GM19395 (cell line): Measurements from ENCODE around the gene ABCC4.
"Not testable (repeated sequence)": the region's sequence is repeated elsewhere in the genome, so short reads cannot be mapped to it uniquely, and the experiment has no call there.

Experiments used
- ATAC-seq: cut with Tn5 transposase; IDR thresholded peaks from one replicate; pipeline ENCODE4 v1.9.1; 2021; ENCODE audit warnings: mild to moderate bottlenecking, moderate library complexity; ENCODE audit not compliant: unreplicated experiment

The ABCC4 gene

GRCh38 chr13:95300625-95301182 is 547 bp downstream of the ABCC4 start:
- ATAC-seq: peak; percentile 49

GRCh38 chr13:95298971-95299621 is 2.2 kb downstream of the ABCC4 start:
- ATAC-seq: no peak

GRCh38 chr13:95298169-95298965 is 2.9 kb downstream of the ABCC4 start:
- ATAC-seq: no peak

- ATAC-seq: no peak
These were observed 4.8 kb downstream of the ABCC4 start for GRCh38 chr13:95296326-95296925.

- no peak for ATAC-seq
These were observed 6.2 kb downstream of the ABCC4 start for GRCh38 chr13:95295026-95295425.

GRCh38 chr13:95292622-95293021 is 8.6 kb downstream of the ABCC4 start:
- ATAC-seq: no peak

GRCh38 chr13:95289901-95290300 is 11.3 kb downstream of the ABCC4 start:
- ATAC-seq: not testable (repeated sequence)

- ATAC-seq: no peak
These were observed 12.2 kb downstream of the ABCC4 start for GRCh38 chr13:95289020-95289444.

- ATAC-seq: no peak
These were observed 16.8 kb downstream of the ABCC4 start for GRCh38 chr13:95284436-95284835.

- ATAC-seq: no peak
These were observed 22.2 kb downstream of the ABCC4 start for GRCh38 chr13:95279016-95279415.

GRCh38 chr13:95276037-95276505 is 25.2 kb downstream of the ABCC4 start:
- ATAC-seq: no peak

GRCh38 chr13:95275322-95276036 is 25.8 kb downstream of the ABCC4 start:
- ATAC-seq: no peak

- ATAC-seq: not testable (repeated sequence)
These were observed 27.6 kb downstream of the ABCC4 start for GRCh38 chr13:95273592-95274132.

- not testable (repeated sequence) for ATAC-seq
These were observed 29.2 kb downstream of the ABCC4 start for GRCh38 chr13:95272076-95272475.

GRCh38 chr13:95269756-95270155 is 31.5 kb downstream of the ABCC4 start:
- no peak for ATAC-seq

- not testable (repeated sequence) for ATAC-seq
These were observed 32.7 kb downstream of the ABCC4 start for GRCh38 chr13:95268343-95269065.

GRCh38 chr13:95267662-95268342 is 33.4 kb downstream of the ABCC4 start:
- no peak for ATAC-seq

GRCh38 chr13:95264225-95264624 is 37.0 kb downstream of the ABCC4 start:
- ATAC-seq: no peak

- no peak for ATAC-seq
These were observed 38.3 kb downstream of the ABCC4 start for GRCh38 chr13:95262837-95263384.
